HG03439 (cell line): ENCODE data around the gene ZNF540.
"Not testable (repeated sequence)": the region's sequence is repeated elsewhere in the genome, so short reads cannot be mapped to it uniquely, and the experiment has no call there.

ENCODE experiments used
- ATAC-seq: cut with Tn5 transposase; IDR thresholded peaks from one replicate; pipeline ENCODE4 v1.9.1; 2021; ENCODE audit warnings: mild to moderate bottlenecking, moderate library complexity; ENCODE audit not compliant: unreplicated experiment

The ZNF540 gene

DNA sequence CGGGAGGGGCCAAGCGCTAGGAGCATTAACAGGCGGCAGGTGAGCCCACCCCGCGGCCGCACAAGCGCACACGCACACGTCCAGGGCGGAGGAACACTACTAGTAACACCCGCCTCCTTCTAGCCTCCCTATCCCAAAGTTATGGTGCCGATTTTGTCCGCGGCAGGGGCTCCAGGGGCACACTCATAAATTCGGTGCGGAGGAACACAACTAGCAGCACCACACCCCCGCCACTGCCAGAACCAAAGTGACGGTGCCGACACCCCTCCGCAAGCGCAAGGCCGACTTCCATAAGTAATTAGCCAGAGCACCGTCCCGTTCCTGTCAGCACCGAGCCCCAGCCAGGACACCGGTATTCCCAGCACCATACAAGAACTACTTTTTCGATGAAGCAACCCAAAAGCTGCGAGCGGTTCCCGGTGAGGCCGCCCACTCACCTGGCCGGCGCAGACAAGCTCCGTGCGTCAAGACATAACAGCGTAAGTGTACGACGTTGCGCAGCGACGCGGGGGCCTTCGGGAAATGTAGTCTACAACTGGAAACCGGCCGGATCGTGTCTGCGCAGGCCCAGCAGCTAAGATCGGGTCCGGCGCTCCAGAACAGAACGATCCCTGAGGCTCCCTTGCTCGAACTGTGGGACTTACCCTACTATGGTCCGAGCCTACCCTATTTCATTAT, at the start of gene ZNF540, which contains the start of gene ZNF571:
Gene ZNF540, plus strand, starts transcription at position 573 of the 678 bp plus-strand sequence. CDS start 3,572 bp downstream, outside the sequence.
Gene ZNF571, minus strand, starts transcription at position 489 of the 678 bp plus-strand sequence. CDS start 8,116 bp downstream, outside the sequence.
- peak; percentile 98 for ATAC-seq

GRCh38 chr19:37551129-37551993, 43.3 kb upstream of the ZNF540 start:
- ATAC-seq = peak; percentile 59

DNA sequence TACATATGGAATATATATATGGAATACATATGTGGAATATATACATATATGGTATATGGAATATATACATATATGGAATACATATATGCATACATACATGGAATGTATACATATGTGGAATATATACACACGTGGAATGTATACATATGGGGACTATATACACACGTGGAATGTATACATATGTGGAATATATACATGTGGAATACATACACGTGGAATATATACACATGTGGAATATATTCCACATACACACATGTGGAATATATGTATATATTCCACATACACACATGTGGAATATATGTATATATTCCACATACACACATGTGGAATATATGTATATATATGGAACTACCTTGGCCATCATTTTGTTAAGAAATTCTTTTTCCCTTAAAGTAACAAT, 31.2 kb upstream of the ZNF540 start:
- no peak for ATAC-seq

GRCh38 chr19:37564624-37565369, 29.9 kb upstream of the ZNF540 start:
- ATAC-seq = no peak

- no peak for ATAC-seq
Observed at GRCh38 chr19:37565370-37565669, 29.4 kb upstream of the ZNF540 start.

- no peak for ATAC-seq
Observed at GRCh38 chr19:37572203-37572602, 22.5 kb upstream of the ZNF540 start.

GRCh38 chr19:37583340-37583739, 11.3 kb upstream of the ZNF540 start:
- ATAC-seq = no peak

DNA sequence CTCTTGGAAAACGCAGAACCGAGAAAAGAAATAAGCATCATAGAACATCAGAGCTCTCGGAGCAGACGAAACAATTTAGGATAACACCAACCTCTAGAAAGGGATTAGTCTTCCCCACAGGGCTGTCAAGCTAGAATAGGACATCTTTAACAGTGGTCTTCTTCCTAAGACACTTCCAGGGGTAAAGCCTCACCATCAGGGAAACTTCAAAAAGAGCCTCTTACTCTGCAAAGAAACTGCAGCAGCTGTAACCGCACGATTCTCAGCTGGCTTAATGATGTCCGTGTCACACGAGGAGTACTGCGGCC, 726 bp upstream of the ZNF540 start:
- peak; percentile 35 for ATAC-seq

- ATAC-seq = peak; percentile 27
Observed at GRCh38 chr19:37594982-37595382, 306 bp downstream of the ZNF540 start.

- ATAC-seq = no peak
Observed at GRCh38 chr19:37635076-37636056, 40.7 kb downstream of the ZNF540 start.

DNA sequence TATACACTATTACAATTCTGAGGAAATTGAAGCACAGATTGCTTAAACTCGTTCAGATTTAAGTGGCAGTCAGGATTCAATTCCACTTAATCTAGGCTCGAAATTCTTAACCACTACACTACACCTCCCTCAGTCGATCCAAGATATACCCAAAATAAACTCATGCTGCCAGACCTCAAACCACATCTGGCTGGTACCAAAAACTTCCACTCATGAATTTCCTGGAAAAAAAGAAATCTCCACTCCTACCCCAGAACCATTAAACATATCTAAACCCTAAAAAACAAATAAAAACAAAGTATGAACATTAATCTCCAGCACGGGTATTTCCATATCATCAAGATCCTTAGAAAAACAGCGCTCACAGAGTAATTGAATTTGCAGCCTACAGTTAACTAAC, 59.4 kb downstream of the ZNF540 start:
- ATAC-seq = no peak

GRCh38 chr19:37654629-37655300, 60.1 kb downstream of the ZNF540 start:
- ATAC-seq = peak; percentile 44

GRCh38 chr19:37655301-37655688, 60.6 kb downstream of the ZNF540 start, which contains the start of gene ZFP30:
ZFP30 (minus strand) TSS chr19:37655465; CDS start chr19:37647822, 7,643 bp downstream.
- peak; percentile 63 for ATAC-seq

GRCh38 chr19:37655689-37656371, 61.2 kb downstream of the ZNF540 start:
- ATAC-seq = peak; percentile 52

DNA sequence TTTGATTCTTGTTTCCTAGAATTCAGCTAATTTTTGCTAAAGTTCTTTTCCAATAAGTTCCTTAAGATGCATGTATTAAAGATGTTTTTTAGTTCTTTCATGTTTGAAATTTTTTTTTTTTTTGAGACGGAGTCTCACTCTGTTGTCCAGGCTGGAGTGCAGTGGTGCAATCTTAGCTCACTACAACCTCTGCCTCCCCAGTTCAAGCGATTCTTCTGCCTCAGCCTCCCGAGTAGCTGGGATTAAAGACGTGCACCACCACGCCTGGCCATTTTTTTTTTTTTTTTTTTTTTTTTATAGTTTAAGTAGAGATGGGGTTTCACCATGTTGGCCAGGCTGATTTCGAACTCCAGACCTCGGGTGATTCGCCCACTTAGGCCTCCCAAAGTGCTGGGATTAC, 62.5 kb downstream of the ZNF540 start:
- ATAC-seq = not testable (repeated sequence)
